ENCODE measurements around the gene BCAT1. TPM values are rescaled to one million over a fixed set of nuclear protein-coding genes. Genes with fewer than 3 reads are reported as not detected.

Gene BCAT1
- total and polyA plus RNA-seq, 9 of the 15 experiments (the other 6 are each of a cell fraction or from before 2014, with no cell fraction given), result 38.5 to 157 (median 66.8) TPM

DNA sequence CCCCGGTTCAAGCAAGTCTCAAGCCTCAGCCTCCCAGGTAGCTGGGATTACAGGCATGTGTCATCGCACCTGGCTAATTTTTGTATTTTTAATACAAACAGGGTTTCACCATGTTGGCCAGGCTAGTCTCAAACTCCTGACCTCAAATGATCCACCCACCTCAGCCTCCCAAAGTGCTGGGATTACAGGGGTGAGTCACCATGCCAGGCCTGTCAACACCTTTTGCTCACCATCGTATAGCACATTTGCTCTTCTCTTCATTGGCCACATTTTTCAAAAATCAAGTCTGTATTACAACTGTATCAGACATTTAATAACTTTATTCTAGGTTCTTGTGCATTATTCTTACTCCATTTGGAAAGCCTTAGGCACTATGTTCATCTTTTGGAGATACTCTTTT lies 50.3 kb downstream of the BCAT1 start (continued):
- TF ChIP-seq, protein P1, sequence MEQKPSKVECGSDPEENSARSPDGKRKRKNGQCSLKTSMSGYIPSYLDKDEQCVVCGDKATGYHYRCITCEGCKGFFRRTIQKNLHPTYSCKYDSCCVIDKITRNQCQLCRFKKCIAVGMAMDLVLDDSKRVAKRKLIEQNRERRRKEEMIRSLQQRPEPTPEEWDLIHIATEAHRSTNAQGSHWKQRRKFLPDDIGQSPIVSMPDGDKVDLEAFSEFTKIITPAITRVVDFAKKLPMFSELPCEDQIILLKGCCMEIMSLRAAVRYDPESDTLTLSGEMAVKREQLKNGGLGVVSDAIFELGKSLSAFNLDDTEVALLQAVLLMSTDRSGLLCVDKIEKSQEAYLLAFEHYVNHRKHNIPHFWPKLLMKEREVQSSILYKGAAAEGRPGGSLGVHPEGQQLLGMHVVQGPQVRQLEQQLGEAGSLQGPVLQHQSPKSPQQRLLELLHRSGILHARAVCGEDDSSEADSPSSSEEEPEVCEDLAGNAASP (IDR thresholded peaks at IDR 0.05), result no peak

DNA sequence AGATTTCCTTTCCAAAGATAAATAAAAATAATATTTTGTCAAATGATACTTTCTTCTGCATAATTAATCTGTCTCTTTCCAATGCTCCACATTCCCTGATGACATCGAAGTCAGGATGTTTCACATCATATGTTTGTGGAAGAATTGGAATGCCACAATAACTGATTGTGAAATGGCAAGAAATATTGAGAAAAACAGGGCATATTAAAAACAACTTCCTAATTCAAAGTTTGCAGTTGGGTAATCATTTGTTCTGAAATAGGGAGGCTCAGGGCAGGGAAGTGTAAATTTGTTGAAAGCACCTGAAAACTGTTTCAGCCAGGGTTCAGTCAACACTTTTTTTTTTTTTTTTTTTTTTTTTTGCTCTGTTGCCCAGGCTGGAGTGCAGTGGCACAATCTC lies 50.7 kb downstream of the BCAT1 start:
- Histone ChIP-seq H2AFZ (ENCODE audit: low read depth, low read length) (no peak overlapping the region), H3K4me2 (ENCODE audit: insufficient read depth, low read length) (no peak overlapping the region), H3K9me3 (replicated peaks; ENCODE audit: control insufficient read depth, insufficient read depth, low read depth, low read length) (peaks cover 2% of the 10 kb centered on the region; the same call in 1 of the 2 replicates), H3K79me2 (ENCODE audit: control insufficient read depth, insufficient read depth, low read length) (peaks cover 68% of the 10 kb centered on the region), H3K27ac (ENCODE audit: extremely low read depth, low read depth, low read length) (no peak overlapping the region), H4K20me1 (replicated peaks; ENCODE audit: control insufficient read depth, insufficient read depth, low read length) (no peaks in the 10 kb centered on the region), H3K4me3 (no peak overlapping the region), H3K4me1 (replicated peaks in 1 of 2; ENCODE audit: control insufficient read depth in 2 of 2, insufficient read depth in 2 of 2, low read length in 2 of 2) (peaks cover 0 to 3% of the 10 kb centered on the region in 2 experiments; a peak in 2 of 5 replicates), H3K27me3 (ENCODE audit: control insufficient read depth in 2 of 2, insufficient read depth in 2 of 2, low read length in 2 of 2) (no peaks in the 10 kb centered on the region), H3K36me3 (ENCODE audit: control insufficient read depth, insufficient read depth, low read length) (peaks cover 43% of the 10 kb centered on the region; the same call in 2 of the 3 replicates), H3K9ac (ENCODE audit: insufficient read depth in 1 of 2, low read depth in 2 of 2, low read length in 2 of 2) (no peak overlapping the region), H3K9me1 (ENCODE audit: control insufficient read depth, insufficient read depth, low read length) (no peaks in the 10 kb centered on the region)
- FAIRE-seq, result no peak
- no peak for DNase-seq (ENCODE audit: extremely low read depth in 1 of 4, low spot score in 3 of 4)
- intact Hi-C loops (cut with micrococcal nuclease) (no loop called here), in situ Hi-C loops (cut with MboI) (no loop called here)
- ChIA-PET CTCF (ENCODE audit: low intra/inter-chr PET ratio) (no interaction called here), POLR2A (no interaction called here)
- WGBS (ENCODE audit: insufficient coverage, low coverage, missing lambda C conversion rate), result 92% methylated on average over 1 of the region's 1 CpG
- ATAC-seq, result no peak
- BruUV-seq (replicated peaks), result no TSS peak
- TF ChIP-seq, protein P2, sequence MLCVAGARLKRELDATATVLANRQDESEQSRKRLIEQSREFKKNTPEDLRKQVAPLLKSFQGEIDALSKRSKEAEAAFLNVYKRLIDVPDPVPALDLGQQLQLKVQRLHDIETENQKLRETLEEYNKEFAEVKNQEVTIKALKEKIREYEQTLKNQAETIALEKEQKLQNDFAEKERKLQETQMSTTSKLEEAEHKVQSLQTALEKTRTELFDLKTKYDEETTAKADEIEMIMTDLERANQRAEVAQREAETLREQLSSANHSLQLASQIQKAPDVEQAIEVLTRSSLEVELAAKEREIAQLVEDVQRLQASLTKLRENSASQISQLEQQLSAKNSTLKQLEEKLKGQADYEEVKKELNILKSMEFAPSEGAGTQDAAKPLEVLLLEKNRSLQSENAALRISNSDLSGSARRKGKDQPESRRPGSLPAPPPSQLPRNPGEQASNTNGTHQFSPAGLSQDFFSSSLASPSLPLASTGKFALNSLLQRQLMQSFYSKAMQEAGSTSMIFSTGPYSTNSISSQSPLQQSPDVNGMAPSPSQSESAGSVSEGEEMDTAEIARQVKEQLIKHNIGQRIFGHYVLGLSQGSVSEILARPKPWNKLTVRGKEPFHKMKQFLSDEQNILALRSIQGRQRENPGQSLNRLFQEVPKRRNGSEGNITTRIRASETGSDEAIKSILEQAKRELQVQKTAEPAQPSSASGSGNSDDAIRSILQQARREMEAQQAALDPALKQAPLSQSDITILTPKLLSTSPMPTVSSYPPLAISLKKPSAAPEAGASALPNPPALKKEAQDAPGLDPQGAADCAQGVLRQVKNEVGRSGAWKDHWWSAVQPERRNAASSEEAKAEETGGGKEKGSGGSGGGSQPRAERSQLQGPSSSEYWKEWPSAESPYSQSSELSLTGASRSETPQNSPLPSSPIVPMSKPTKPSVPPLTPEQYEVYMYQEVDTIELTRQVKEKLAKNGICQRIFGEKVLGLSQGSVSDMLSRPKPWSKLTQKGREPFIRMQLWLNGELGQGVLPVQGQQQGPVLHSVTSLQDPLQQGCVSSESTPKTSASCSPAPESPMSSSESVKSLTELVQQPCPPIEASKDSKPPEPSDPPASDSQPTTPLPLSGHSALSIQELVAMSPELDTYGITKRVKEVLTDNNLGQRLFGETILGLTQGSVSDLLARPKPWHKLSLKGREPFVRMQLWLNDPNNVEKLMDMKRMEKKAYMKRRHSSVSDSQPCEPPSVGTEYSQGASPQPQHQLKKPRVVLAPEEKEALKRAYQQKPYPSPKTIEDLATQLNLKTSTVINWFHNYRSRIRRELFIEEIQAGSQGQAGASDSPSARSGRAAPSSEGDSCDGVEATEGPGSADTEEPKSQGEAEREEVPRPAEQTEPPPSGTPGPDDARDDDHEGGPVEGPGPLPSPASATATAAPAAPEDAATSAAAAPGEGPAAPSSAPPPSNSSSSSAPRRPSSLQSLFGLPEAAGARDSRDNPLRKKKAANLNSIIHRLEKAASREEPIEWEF (CRISPR knock-in tag; IDR thresholded peaks at IDR 0.05), result no peak
- TF ChIP-seq CBX1 (IDR thresholded peaks at IDR 0.05; ENCODE audit: low read depth) (no peak), ZNF121 (CRISPR knock-in tag; conservative IDR thresholded peaks at IDR 0.05) (no peak), RBM15 (IDR thresholded peaks at IDR 0.05; ENCODE audit: insufficient read depth, low read length) (no peak), ZNF561 (CRISPR knock-in tag; conservative IDR thresholded peaks at IDR 0.05) (no peak), DMBX1 (CRISPR knock-in tag; IDR thresholded peaks at IDR 0.05; ENCODE audit: borderline replicate concordance) (no peak), MXI1 (IDR thresholded peaks at IDR 0.05; ENCODE audit: low read depth, low read length) (no peak), RBBP5 (IDR thresholded peaks at IDR 0.05; ENCODE audit: borderline replicate concordance, insufficient read depth, low read length, poor library complexity, severe bottlenecking) (no peak), SREBF2 (CRISPR knock-in tag; IDR thresholded peaks at IDR 0.05) (no peak), PTTG1 (tag; IDR thresholded peaks at IDR 0.05; ENCODE audit: low read depth) (no peak), SIX5 (IDR thresholded peaks at IDR 0.05; ENCODE audit: borderline replicate concordance in 1 of 2, insufficient read depth in 1 of 2, low read depth in 1 of 2, low read length in 2 of 2) (no peak), MCM2 (IDR thresholded peaks at IDR 0.05; ENCODE audit: low read depth) (no peak)
- TF ChIP-seq, protein P3, sequence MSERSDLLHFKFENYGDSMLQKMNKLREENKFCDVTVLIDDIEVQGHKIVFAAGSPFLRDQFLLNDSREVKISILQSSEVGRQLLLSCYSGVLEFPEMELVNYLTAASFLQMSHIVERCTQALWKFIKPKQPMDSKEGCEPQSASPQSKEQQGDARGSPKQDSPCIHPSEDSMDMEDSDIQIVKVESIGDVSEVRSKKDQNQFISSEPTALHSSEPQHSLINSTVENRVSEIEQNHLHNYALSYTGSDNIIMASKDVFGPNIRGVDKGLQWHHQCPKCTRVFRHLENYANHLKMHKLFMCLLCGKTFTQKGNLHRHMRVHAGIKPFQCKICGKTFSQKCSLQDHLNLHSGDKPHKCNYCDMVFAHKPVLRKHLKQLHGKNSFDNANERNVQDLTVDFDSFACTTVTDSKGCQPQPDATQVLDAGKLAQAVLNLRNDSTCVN (CRISPR knock-in tag; IDR thresholded peaks at IDR 0.05), result no peak
